Omental fat pad (tissue), 4 donors: Measurements from ENCODE around the gene SEBOX. TPM values are rescaled to one million over a fixed set of nuclear protein-coding genes. Genes with fewer than 3 reads are reported as not detected.

Source experiments
- ATAC-seq: fragments of 150-250 bp; one replicate; pipeline ENCODE4 v1.9.1; 2016; ENCODE audit warnings: mild to moderate bottlenecking, moderate library complexity; ENCODE audit not compliant: low FRiP score
- DNase-seq: peaks from one replicate; pipeline ENCODE4 v3.0.0-alpha.2; 2019; ENCODE audit warnings: low spot score
- CTCF ChIP-seq, 3 donors: fragments of 450-650 bp; IDR thresholded peaks; one replicate each; pipeline ENCODE4 v1.5.1; 2016 to 2017; ENCODE audit warnings: antibody characterized with exemption in 3 of 3, mild to moderate bottlenecking in 3 of 3, moderate library complexity in 2 of 3
- total RNA-seq, 4 donors: library from RNA; depleted of rRNA; stranded (reverse); fragments of >200 nt; gene quantifications; one replicate each; pipeline ENCODE4 v1.1.0, GENCODE V29; 2016

The SEBOX gene
- total RNA-seq, 4 donors from 2014 or later = not detected

- ATAC-seq (peak; percentile 83), DNase-seq (peak; percentile 53)
- TF ChIP-seq CTCF (IDR thresholded peaks at IDR 0.05) = no peak
Measured at GRCh38 chr17:28405632-28406472, 40.9 kb upstream of the SEBOX start, which contains the start of gene SLC46A1. TSS of gene SLC46A1 (minus strand) at chr17:28406212. CDS start at chr17:28406114, 98 bp downstream.

GRCh38 chr17:28404812-28405570 is 40.0 kb upstream of the SEBOX start:
- ATAC-seq (no peak), DNase-seq (no peak)
- no peak for TF ChIP-seq CTCF (IDR thresholded peaks at IDR 0.05)

DNA sequence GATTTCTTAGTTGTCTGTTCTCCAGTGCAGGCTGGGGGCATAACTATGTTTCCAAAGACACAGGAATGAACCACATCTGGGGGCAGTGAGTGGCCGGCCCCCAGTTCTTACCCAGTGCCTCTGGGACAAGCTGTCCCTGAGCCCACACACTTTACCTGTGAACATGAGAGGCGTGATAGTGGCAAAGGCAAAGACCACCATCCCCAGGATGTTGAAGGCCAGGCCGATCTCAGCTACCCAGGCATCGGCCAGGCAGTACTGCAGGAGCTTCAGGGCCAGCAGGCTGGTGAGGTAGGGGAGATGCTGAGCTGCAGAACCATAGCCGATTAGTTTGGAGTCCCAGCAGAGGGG is 39.4 kb upstream of the SEBOX start:
- TF ChIP-seq CTCF (IDR thresholded peaks at IDR 0.05) = no peak
- ATAC-seq = no peak
- DNase-seq = no peak

DNA sequence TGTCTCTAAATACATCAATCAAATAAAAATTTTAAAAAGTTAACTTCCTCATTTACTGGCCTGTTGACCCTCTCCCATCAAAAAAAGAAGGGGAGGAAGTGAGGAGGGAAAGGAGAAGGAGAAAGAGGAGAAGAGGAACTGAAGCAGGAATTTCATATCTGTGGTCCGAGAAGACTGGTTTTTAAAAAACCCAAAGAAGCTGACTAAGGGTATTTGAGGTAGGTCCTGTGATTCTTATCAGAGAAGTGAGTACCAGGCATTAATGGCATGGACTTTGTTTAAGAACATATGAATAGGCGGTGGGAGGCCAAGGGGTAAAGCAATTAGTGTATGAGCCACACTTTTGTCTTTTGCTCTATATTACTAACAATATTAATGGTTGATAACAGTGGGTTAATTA is 39.0 kb upstream of the SEBOX start:
- no peak for TF ChIP-seq CTCF (IDR thresholded peaks at IDR 0.05)
- DNase-seq (no peak), ATAC-seq (no peak)

DNA sequence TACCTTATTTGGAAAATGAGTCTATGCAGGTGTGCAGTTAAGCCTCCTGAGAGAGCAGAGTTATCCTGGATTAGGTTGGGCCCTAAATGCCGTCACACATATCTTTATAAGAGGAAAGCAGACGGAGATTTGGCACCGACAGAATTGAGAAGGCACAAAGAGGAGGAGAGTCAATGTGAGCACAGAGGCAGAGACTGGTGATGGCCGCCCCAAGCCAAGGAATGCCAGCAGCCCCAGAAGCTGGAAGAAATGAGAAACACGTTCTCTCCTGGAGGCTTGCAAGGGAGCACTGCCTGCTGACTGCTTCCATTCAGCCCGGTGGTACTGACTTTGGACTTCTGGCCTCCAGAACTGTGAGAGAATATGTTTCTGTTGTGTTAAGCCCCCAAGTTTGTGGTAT is 37.8 kb upstream of the SEBOX start:
- DNase-seq = no peak
- no peak for TF ChIP-seq CTCF (IDR thresholded peaks at IDR 0.05)
- no peak for ATAC-seq

- DNase-seq = no peak
- no peak for ATAC-seq
- TF ChIP-seq CTCF (IDR thresholded peaks at IDR 0.05) = no peak
Measured at GRCh38 chr17:28402224-28402630, 37.2 kb upstream of the SEBOX start.
